ENCODE measurements around the gene PIAS2.

The PIAS2 gene

DNA sequence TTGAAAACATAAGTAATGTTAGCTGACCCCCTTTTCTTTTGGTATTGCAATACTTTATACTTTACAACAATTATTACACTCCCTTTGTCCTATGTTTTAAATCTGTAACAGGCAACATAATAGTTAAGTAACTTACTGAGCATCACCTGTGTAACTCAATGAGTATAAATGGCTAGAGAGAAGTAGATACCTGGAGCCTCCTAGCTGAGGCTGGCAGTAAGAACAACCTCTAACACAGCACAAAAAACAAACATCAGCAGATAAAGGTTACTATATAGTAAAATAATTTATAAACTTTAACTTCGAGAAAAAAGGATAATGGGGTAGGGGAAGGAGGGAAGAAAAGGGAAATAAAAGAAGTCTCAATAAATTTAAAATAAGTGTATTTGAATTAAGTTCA, 87.4 kb downstream of the PIAS2 start:
- no peak overlapping the region for H3K23ac ChIP-seq (ENCODE audit: low read length)
- no peak overlapping the region for H2BK15ac ChIP-seq (replicated peaks; ENCODE audit: low read depth)
- H3K27ac ChIP-seq (ENCODE audit: low read depth, low read length) = no peak overlapping the region
- H3K4me1 ChIP-seq (ENCODE audit: control insufficient read depth, low read depth, low read length) = no peaks in the 10 kb centered on the region
- H2BK5ac ChIP-seq (ENCODE audit: low read length) = no peak overlapping the region
- no peak overlapping the region for H4K5ac ChIP-seq (ENCODE audit: low read length)
- H3K36me3 ChIP-seq (ENCODE audit: control insufficient read depth, insufficient read depth, low read length) = no peaks in the 10 kb centered on the region
- H3K27me3 ChIP-seq (ENCODE audit: insufficient read depth, low read length, poor library complexity) = no peaks in the 10 kb centered on the region
- DNase-seq = peak; percentile 10
- no peak overlapping the region for H2AK5ac ChIP-seq (ENCODE audit: low read length)
- no peak overlapping the region for H3K4me2 ChIP-seq (ENCODE audit: low read length)
- no peaks in the 10 kb centered on the region for H3K79me2 ChIP-seq (ENCODE audit: control insufficient read depth, insufficient read depth, low read length)
- WGBS (ENCODE audit: extremely low coverage, insufficient coverage, low lambda C conversion rate) = 100% methylated on average over 1 of the region's 1 CpG
- no peaks in the 10 kb centered on the region for H3K79me1 ChIP-seq (ENCODE audit: low read length)
- no peak overlapping the region for H2BK120ac ChIP-seq (ENCODE audit: low read depth, low read length)
- H3K4me3 ChIP-seq (ENCODE audit: low read length) = no peak overlapping the region
- no peak overlapping the region for H3K18ac ChIP-seq (ENCODE audit: low read length)
- H3K9ac ChIP-seq (ENCODE audit: low read length) = no peak overlapping the region
- H3K4ac ChIP-seq (ENCODE audit: low read depth, low read length) = no peak overlapping the region
- H4K8ac ChIP-seq (ENCODE audit: low read depth, low read length) = no peak overlapping the region
- no peak overlapping the region for H3K56ac ChIP-seq (ENCODE audit: low read length)

DNA sequence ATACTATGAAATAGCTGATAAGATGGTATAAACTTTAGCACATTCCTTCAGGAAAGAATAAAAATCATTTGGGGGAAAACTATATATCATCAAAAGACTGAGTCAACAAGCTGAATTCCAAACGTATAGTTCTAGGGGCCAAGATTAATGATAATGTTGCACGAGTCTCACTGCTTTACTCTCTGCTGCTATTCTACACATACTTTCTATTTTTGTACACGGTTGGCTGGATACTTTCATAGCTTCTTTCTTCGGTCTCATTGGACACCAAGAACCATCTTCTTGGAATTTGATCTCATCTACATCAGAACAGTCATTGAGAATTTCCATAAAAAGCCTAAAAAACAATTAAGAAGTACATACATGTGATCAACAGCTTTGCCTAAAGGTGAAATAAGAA, 87.8 kb downstream of the PIAS2 start:
- H3K4me3 ChIP-seq (ENCODE audit: low read length) = no peak overlapping the region
- no peaks in the 10 kb centered on the region for H3K79me1 ChIP-seq (ENCODE audit: low read length)
- no peak overlapping the region for H4K8ac ChIP-seq (ENCODE audit: low read depth, low read length)
- H3K23ac ChIP-seq (ENCODE audit: low read length) = no peak overlapping the region
- H2AK5ac ChIP-seq (ENCODE audit: low read length) = no peak overlapping the region
- DNase-seq = no peak
- no CpG with 5 or more reads among the region's 4 CpGs for WGBS (ENCODE audit: extremely low coverage, insufficient coverage, low lambda C conversion rate)
- no peak overlapping the region for H3K18ac ChIP-seq (ENCODE audit: low read length)
- H2BK120ac ChIP-seq (ENCODE audit: low read depth, low read length) = no peak overlapping the region
- no peak overlapping the region for H3K4me2 ChIP-seq (ENCODE audit: low read length)
- H3K36me3 ChIP-seq (ENCODE audit: control insufficient read depth, insufficient read depth, low read length) = no peaks in the 10 kb centered on the region
- H3K56ac ChIP-seq (ENCODE audit: low read length) = no peak overlapping the region
- H3K27ac ChIP-seq (ENCODE audit: low read depth, low read length) = no peak overlapping the region
- no peak overlapping the region for H2BK5ac ChIP-seq (ENCODE audit: low read length)
- no peak overlapping the region for H2BK15ac ChIP-seq (replicated peaks; ENCODE audit: low read depth)
- H4K5ac ChIP-seq (ENCODE audit: low read length) = no peak overlapping the region
- H3K27me3 ChIP-seq (ENCODE audit: insufficient read depth, low read length, poor library complexity) = no peaks in the 10 kb centered on the region
- H3K4me1 ChIP-seq (ENCODE audit: control insufficient read depth, low read depth, low read length) = no peaks in the 10 kb centered on the region
- H3K4ac ChIP-seq (ENCODE audit: low read depth, low read length) = no peak overlapping the region
- H3K9ac ChIP-seq (ENCODE audit: low read length) = no peak overlapping the region
- no peaks in the 10 kb centered on the region for H3K79me2 ChIP-seq (ENCODE audit: control insufficient read depth, insufficient read depth, low read length)

DNA sequence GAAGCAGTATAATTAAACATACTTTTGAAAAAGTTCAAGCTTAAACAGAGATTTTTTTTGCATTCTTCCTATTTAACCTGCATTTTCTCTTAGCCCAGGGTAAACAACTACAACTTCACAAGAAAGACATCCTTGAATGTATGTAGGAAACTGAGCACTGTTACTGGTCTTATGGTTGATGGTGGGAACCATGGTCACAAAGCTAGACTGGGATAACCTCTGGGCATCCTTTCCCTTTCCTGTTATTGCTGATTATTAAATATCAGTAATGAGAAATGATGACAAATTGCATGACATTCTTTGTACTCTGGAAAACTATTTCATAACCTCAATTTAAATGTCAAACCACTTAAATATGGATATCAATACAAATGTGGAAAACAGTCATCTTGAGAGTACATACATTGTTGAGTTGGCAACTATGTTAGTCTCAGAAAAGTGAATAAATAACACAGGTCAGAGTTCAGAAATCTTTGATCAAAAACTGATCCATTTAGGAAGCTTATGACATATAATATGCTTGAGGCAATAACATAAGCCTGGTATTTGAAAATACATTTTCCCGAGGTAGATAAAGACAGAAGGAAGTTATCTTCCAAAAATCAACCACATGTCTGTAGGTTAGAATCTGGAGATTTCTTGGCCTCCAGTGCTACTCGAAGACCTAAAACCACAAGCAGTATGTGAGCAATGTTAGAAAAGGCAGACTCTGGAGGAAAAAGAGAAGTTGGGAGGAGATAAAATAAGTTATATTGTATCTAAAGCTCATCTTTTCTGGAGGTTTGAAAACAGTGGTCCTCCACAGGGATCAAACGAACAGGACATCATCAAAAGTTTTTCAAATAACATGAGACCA, 95.2 kb downstream of the PIAS2 start:
- Histone ChIP-seq H2BK15ac (replicated peaks; ENCODE audit: low read depth) (no peak overlapping the region), H3K23ac (ENCODE audit: low read length) (no peak overlapping the region), H3K9ac (ENCODE audit: low read length) (no peak overlapping the region), H3K4ac (ENCODE audit: low read depth, low read length) (no peak overlapping the region), H2BK120ac (ENCODE audit: low read depth, low read length) (no peak overlapping the region), H3K27me3 (ENCODE audit: insufficient read depth, low read length, poor library complexity) (no peaks in the 10 kb centered on the region), H3K4me2 (ENCODE audit: low read length) (no peak overlapping the region), H2AK5ac (ENCODE audit: low read length) (no peak overlapping the region), H3K56ac (ENCODE audit: low read length) (no peak overlapping the region), H2BK5ac (ENCODE audit: low read length) (no peak overlapping the region), H3K79me2 (ENCODE audit: control insufficient read depth, insufficient read depth, low read length) (no peaks in the 10 kb centered on the region), H4K8ac (ENCODE audit: low read depth, low read length) (no peak overlapping the region), H3K4me3 (ENCODE audit: low read length) (no peak overlapping the region), H3K4me1 (ENCODE audit: control insufficient read depth, low read depth, low read length) (no peaks in the 10 kb centered on the region), H3K79me1 (ENCODE audit: low read length) (no peaks in the 10 kb centered on the region), H3K18ac (ENCODE audit: low read length) (no peak overlapping the region), H3K36me3 (ENCODE audit: control insufficient read depth, insufficient read depth, low read length) (no peaks in the 10 kb centered on the region), H3K27ac (ENCODE audit: low read depth, low read length) (no peak overlapping the region), H4K5ac (ENCODE audit: low read length) (no peak overlapping the region)
- WGBS (ENCODE audit: extremely low coverage, insufficient coverage, low lambda C conversion rate) = no CpG with 5 or more reads among the region's 3 CpGs
- no peak for DNase-seq

DNA sequence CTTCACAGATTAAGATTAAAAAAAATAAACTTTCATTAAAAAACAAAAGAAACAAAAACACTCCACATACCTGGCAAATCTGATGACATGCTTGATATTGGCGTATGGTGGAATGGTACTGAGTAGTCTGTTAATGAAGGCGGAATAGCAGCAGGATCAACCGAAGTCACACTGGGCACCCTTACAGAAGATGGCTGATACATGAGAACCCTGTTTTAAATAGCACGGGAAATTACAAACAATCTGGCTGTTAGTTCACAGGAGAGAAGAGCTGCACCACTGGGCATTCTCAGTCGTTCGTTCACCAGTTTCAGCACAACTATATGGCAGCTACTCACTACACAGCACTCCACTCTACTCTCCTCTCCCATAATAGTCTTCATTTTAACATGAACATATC, 96.4 kb downstream of the PIAS2 start:
- H2BK15ac ChIP-seq (replicated peaks; ENCODE audit: low read depth) = no peak overlapping the region
- no peak overlapping the region for H2BK120ac ChIP-seq (ENCODE audit: low read depth, low read length)
- no peak overlapping the region for H3K4ac ChIP-seq (ENCODE audit: low read depth, low read length)
- WGBS (ENCODE audit: extremely low coverage, insufficient coverage, low lambda C conversion rate) = no CpG with 5 or more reads among the region's 6 CpGs
- no peak overlapping the region for H2AK5ac ChIP-seq (ENCODE audit: low read length)
- no peak overlapping the region for H4K8ac ChIP-seq (ENCODE audit: low read depth, low read length)
- H3K36me3 ChIP-seq (ENCODE audit: control insufficient read depth, insufficient read depth, low read length) = no peaks in the 10 kb centered on the region
- H3K79me1 ChIP-seq (ENCODE audit: low read length) = no peaks in the 10 kb centered on the region
- no peaks in the 10 kb centered on the region for H3K79me2 ChIP-seq (ENCODE audit: control insufficient read depth, insufficient read depth, low read length)
- no peak overlapping the region for H3K23ac ChIP-seq (ENCODE audit: low read length)
- H3K27me3 ChIP-seq (ENCODE audit: insufficient read depth, low read length, poor library complexity) = no peaks in the 10 kb centered on the region
- no peak overlapping the region for H4K5ac ChIP-seq (ENCODE audit: low read length)
- no peak overlapping the region for H2BK5ac ChIP-seq (ENCODE audit: low read length)
- H3K56ac ChIP-seq (ENCODE audit: low read length) = no peak overlapping the region
- no peaks in the 10 kb centered on the region for H3K4me1 ChIP-seq (ENCODE audit: control insufficient read depth, low read depth, low read length)
- H3K27ac ChIP-seq (ENCODE audit: low read depth, low read length) = no peak overlapping the region
- H3K9ac ChIP-seq (ENCODE audit: low read length) = no peak overlapping the region
- no peak for DNase-seq
- no peak overlapping the region for H3K4me3 ChIP-seq (ENCODE audit: low read length)
- no peak overlapping the region for H3K4me2 ChIP-seq (ENCODE audit: low read length)
- H3K18ac ChIP-seq (ENCODE audit: low read length) = no peak overlapping the region

DNA sequence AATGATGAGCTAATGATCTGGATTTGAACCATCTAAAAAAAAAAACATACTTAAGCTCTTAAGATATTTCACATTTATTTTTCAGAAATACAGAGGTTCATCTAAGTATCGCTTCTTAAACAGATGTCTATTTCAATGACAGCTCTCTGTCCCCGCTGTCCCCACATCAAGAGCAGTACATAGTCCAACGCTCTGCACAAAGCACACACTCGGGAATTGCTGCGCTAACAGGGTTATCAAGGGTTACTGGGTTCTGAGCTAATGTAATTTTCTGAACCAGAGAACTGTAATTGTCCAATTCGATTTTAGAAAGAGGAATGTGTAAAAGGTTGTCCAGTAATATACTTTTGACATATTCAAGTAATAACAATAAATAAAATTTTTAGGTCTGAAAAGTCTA, 101.6 kb downstream of the PIAS2 start:
- Histone ChIP-seq H3K9ac (ENCODE audit: low read length) (no peak overlapping the region), H2BK120ac (ENCODE audit: low read depth, low read length) (no peak overlapping the region)

GRCh38 chr18:46814399-46814798, 102.9 kb downstream of the PIAS2 start:
- Histone ChIP-seq H3K4ac (ENCODE audit: low read depth, low read length) (no peak overlapping the region), H3K27ac (ENCODE audit: low read depth, low read length) (no peak overlapping the region), H2AK5ac (ENCODE audit: low read length) (no peak overlapping the region), H3K18ac (ENCODE audit: low read length) (no peak overlapping the region), H3K23ac (ENCODE audit: low read length) (no peak overlapping the region), H2BK15ac (replicated peaks; ENCODE audit: low read depth) (no peak overlapping the region), H2BK120ac (ENCODE audit: low read depth, low read length) (no peak overlapping the region), H3K79me2 (ENCODE audit: control insufficient read depth, insufficient read depth, low read length) (no peaks in the 10 kb centered on the region), H2BK5ac (ENCODE audit: low read length) (no peak overlapping the region), H4K8ac (ENCODE audit: low read depth, low read length) (no peak overlapping the region), H3K36me3 (ENCODE audit: control insufficient read depth, insufficient read depth, low read length) (no peaks in the 10 kb centered on the region), H4K5ac (ENCODE audit: low read length) (no peak overlapping the region), H3K27me3 (ENCODE audit: insufficient read depth, low read length, poor library complexity) (no peaks in the 10 kb centered on the region), H3K4me2 (ENCODE audit: low read length) (no peak overlapping the region), H3K9ac (ENCODE audit: low read length) (no peak overlapping the region), H3K4me1 (ENCODE audit: control insufficient read depth, low read depth, low read length) (no peaks in the 10 kb centered on the region), H3K79me1 (ENCODE audit: low read length) (no peaks in the 10 kb centered on the region), H3K56ac (ENCODE audit: low read length) (no peak overlapping the region), H3K4me3 (ENCODE audit: low read length) (no peak overlapping the region)
- no peak for DNase-seq
- no CpG with 5 or more reads among the region's 4 CpGs for WGBS (ENCODE audit: extremely low coverage, insufficient coverage, low lambda C conversion rate)

More for the DNA sequence above, 101.6 kb downstream of the PIAS2 start:
- no peak overlapping the region for H2BK5ac ChIP-seq (ENCODE audit: low read length)
- H3K36me3 ChIP-seq (ENCODE audit: control insufficient read depth, insufficient read depth, low read length) = no peaks in the 10 kb centered on the region
- H3K23ac ChIP-seq (ENCODE audit: low read length) = no peak overlapping the region
- no peak overlapping the region for H3K4me2 ChIP-seq (ENCODE audit: low read length)
- H3K79me1 ChIP-seq (ENCODE audit: low read length) = no peaks in the 10 kb centered on the region
- H3K4ac ChIP-seq (ENCODE audit: low read depth, low read length) = no peak overlapping the region
- H2BK15ac ChIP-seq (replicated peaks; ENCODE audit: low read depth) = no peak overlapping the region
- no peak overlapping the region for H3K18ac ChIP-seq (ENCODE audit: low read length)
- WGBS (ENCODE audit: extremely low coverage, insufficient coverage, low lambda C conversion rate) = no CpG with 5 or more reads among the region's 6 CpGs
- no peak overlapping the region for H4K8ac ChIP-seq (ENCODE audit: low read depth, low read length)
- no peak for DNase-seq
- no peak overlapping the region for H3K4me3 ChIP-seq (ENCODE audit: low read length)
- H3K79me2 ChIP-seq (ENCODE audit: control insufficient read depth, insufficient read depth, low read length) = no peaks in the 10 kb centered on the region
- H4K5ac ChIP-seq (ENCODE audit: low read length) = no peak overlapping the region
- no peak overlapping the region for H3K27ac ChIP-seq (ENCODE audit: low read depth, low read length)
- H3K4me1 ChIP-seq (ENCODE audit: control insufficient read depth, low read depth, low read length) = no peaks in the 10 kb centered on the region
- H3K56ac ChIP-seq (ENCODE audit: low read length) = no peak overlapping the region
- H2AK5ac ChIP-seq (ENCODE audit: low read length) = no peak overlapping the region
- H3K27me3 ChIP-seq (ENCODE audit: insufficient read depth, low read length, poor library complexity) = no peaks in the 10 kb centered on the region

Measured in mesendoderm (in vitro differentiated cells).